Esophagus squamous epithelium (tissue), 5 donors: Measurements from ENCODE around the gene TMEM63A. TPM values are rescaled to one million over a fixed set of nuclear protein-coding genes. Genes with fewer than 3 reads are reported as not detected.
A peak's percentile ranks its signal among the peaks of the same experiment; 100 is the strongest.

ENCODE experiments used
- DNase-seq: peaks from one replicate; lab custom pipeline; 2025; lab: John Stamatoyannopoulos, UW
- H3K27ac ChIP-seq, 4 donors: fragments of 200-600 bp; sonication (generic); one replicate each; pipeline ENCODE4 v1.5.1; 2016 to 2019; ENCODE audit warnings: mild to moderate bottlenecking in 1 of 4
- H3K27me3 ChIP-seq, 4 donors: fragments of 200-600 bp; sonication (generic); 1 replicate in 3 of 4; 2 replicates in 1 of 4; pipeline versions ENCODE4 v1.5.1 to v1.6.0; 2017 to 2021; ENCODE audit warnings: antibody characterized with exemption in 1 of 4
- H3K36me3 ChIP-seq, 3 donors: fragments of 200-600 bp; sonication (generic); one replicate each; pipeline ENCODE4 v1.5.1; 2016 to 2019
- H3K4me1 ChIP-seq, 3 donors: fragments of 200-600 bp; sonication (generic); one replicate each; pipeline ENCODE4 v1.5.1; 2017 to 2019
- H3K4me3 ChIP-seq, 4 donors: fragments of 200-600 bp; sonication (generic); 1 replicate in 3 of 4; 2 replicates in 1 of 4; pipeline ENCODE4 v1.5.1; 2016 to 2019; ENCODE audit warnings: mild to moderate bottlenecking in 2 of 4, moderate library complexity in 1 of 4
- H3K9me3 ChIP-seq, 3 donors: fragments of 200-600 bp; sonication (generic); one replicate each; pipeline ENCODE4 v1.5.1; 2016 to 2019
- POLR2A ChIP-seq, 4 donors: fragments of 450-650 bp; IDR thresholded peaks; one replicate each; pipeline ENCODE4 v1.6.1; 2017; ENCODE audit warnings: antibody characterized with exemption in 4 of 4, mild to moderate bottlenecking in 4 of 4, moderate library complexity in 3 of 4
- WGBS, 2 donors: methylation state at CpG; one replicate each; pipeline ENCODE4 v1.1.5; 2018; 5-methylcytosine and 5-hydroxymethylcytosine counted together
- intact Hi-C: fragments of 100-400 bp; cut with DNase I; formaldehyde crosslinking; loops from one replicate; pipeline ENCODE4 v1.15.0; 2022
- total RNA-seq, 4 donors: library from RNA; depleted of rRNA; stranded (reverse); fragments of >200 nt; gene quantifications; one replicate each; pipeline ENCODE4 v1.1.0, GENCODE V29; 2016
- TF ChIP-seq, protein P1 (sequence below), 6 experiments: fragments of 450-650 bp in 4 of 6; fragments of 200-600 bp in 2 of 6; sonication (generic) in 2 of 6; IDR thresholded peaks; one replicate each; pipeline ENCODE4 v1.5.1; 2016 to 2019; ENCODE audit warnings: antibody characterized with exemption in 6 of 6, mild to moderate bottlenecking in 4 of 6, moderate library complexity in 4 of 6
- donor health status: DM: yes; HTN: yes; CAD: no.

TMEM63A gene
- total RNA-seq, 4 donors from 2014 or later, result 9.8 to 27.1 (median 18.3) TPM

GRCh38 chr1:225845097-225845496 is 37.1 kb downstream of the TMEM63A start:
- intact Hi-C loops, result loop anchor here (10.0 kb wide), 2 partner anchors 70 to 370 kb away; partner anchors contain the start of gene SRP9
- Histone ChIP-seq H3K27ac (peak overlapping the region in 3 of 4 donors; percentile 35 to 59 (median 54)), H3K4me3 (no peak overlapping the region), H3K36me3 (peaks cover 16 to 100% (median 38%) of the 10 kb centered on the region in 3 donors), H3K9me3 (no peaks in the 10 kb centered on the region), H3K27me3 (no peaks in the 10 kb centered on the region), H3K4me1 (peaks cover 9 to 40% (median 9%) of the 10 kb centered on the region in 3 donors)
- WGBS, 2 donors, result 85 to 100% methylated on average over 2 to 10 of the region's 14 CpGs
- TF ChIP-seq, protein P1, sequence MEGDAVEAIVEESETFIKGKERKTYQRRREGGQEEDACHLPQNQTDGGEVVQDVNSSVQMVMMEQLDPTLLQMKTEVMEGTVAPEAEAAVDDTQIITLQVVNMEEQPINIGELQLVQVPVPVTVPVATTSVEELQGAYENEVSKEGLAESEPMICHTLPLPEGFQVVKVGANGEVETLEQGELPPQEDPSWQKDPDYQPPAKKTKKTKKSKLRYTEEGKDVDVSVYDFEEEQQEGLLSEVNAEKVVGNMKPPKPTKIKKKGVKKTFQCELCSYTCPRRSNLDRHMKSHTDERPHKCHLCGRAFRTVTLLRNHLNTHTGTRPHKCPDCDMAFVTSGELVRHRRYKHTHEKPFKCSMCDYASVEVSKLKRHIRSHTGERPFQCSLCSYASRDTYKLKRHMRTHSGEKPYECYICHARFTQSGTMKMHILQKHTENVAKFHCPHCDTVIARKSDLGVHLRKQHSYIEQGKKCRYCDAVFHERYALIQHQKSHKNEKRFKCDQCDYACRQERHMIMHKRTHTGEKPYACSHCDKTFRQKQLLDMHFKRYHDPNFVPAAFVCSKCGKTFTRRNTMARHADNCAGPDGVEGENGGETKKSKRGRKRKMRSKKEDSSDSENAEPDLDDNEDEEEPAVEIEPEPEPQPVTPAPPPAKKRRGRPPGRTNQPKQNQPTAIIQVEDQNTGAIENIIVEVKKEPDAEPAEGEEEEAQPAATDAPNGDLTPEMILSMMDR (IDR thresholded peaks at IDR 0.05), result no peak
- no peak for TF ChIP-seq POLR2A (IDR thresholded peaks at IDR 0.05)
- DNase-seq, result no peak

- H3K36me3 ChIP-seq, result peaks cover 21 to 100% (median 44%) of the 10 kb centered on the region in 3 donors
- peak overlapping the region in 2 of 4 donors; percentile 35 to 59 for H3K27ac ChIP-seq
- H3K4me1 ChIP-seq, result peaks cover 6 to 33% (median 9%) of the 10 kb centered on the region in 3 donors
- H3K4me3 ChIP-seq, result no peak overlapping the region
- no peaks in the 10 kb centered on the region for H3K27me3 ChIP-seq
- intact Hi-C loops, result loop anchor here (10.0 kb wide), 2 partner anchors 70 to 370 kb away; partner anchors contain the start of gene SRP9
- no peak for DNase-seq
- no peaks in the 10 kb centered on the region for H3K9me3 ChIP-seq
- 74 to 85% methylated on average over 14 to 15 of the region's 18 CpGs for WGBS, 2 donors
- TF ChIP-seq POLR2A (IDR thresholded peaks at IDR 0.05), result no peak
- TF ChIP-seq, protein P1 (IDR thresholded peaks at IDR 0.05), result no peak
These were observed 37.7 kb downstream of the TMEM63A start for GRCh38 chr1:225844236-225845061.

- Histone ChIP-seq H3K27me3 (no peaks in the 10 kb centered on the region), H3K4me3 (no peak overlapping the region), H3K4me1 (peaks cover 6 to 26% (median 9%) of the 10 kb centered on the region in 3 donors), H3K27ac (peak overlapping the region in 1 of 4 donors; percentile 5), H3K9me3 (no peaks in the 10 kb centered on the region), H3K36me3 (peaks cover 31 to 100% (median 55%) of the 10 kb centered on the region in 3 donors)
- intact Hi-C loops, result loop anchor here (10.0 kb wide), 2 partner anchors 69 to 369 kb away; partner anchors contain the start of gene SRP9
- TF ChIP-seq POLR2A (IDR thresholded peaks at IDR 0.05), result no peak
- TF ChIP-seq, protein P1 (IDR thresholded peaks at IDR 0.05), result no peak
- no peak for DNase-seq
- 70 to 78% methylated on average over 5 to 6 of the region's 6 CpGs for WGBS, 2 donors
These were observed 38.8 kb downstream of the TMEM63A start for GRCh38 chr1:225843426-225843795.

- Histone ChIP-seq H3K4me1 (peaks cover 6 to 21% (median 9%) of the 10 kb centered on the region in 3 donors), H3K4me3 (no peak overlapping the region), H3K9me3 (no peaks in the 10 kb centered on the region), H3K27me3 (no peaks in the 10 kb centered on the region), H3K36me3 (peaks cover 32 to 100% (median 60%) of the 10 kb centered on the region in 3 donors), H3K27ac (peak overlapping the region in 1 of 4 donors; percentile 6)
- intact Hi-C loops, result loop anchor here (10.0 kb wide), 2 partner anchors 68 to 368 kb away; partner anchors contain the start of gene SRP9
- WGBS, 2 donors, result 78 to 92% methylated on average over 5 to 6 of the region's 6 CpGs
- TF ChIP-seq, protein P1 (IDR thresholded peaks at IDR 0.05), result no peak
- no peak for DNase-seq
These were observed 39.3 kb downstream of the TMEM63A start for GRCh38 chr1:225842788-225843425.
